H9 (cell line): Measurements from ENCODE around the gene GABRB2. TPM values are rescaled to one million over a fixed set of nuclear protein-coding genes. Genes with fewer than 3 reads are reported as not detected.
A peak's percentile ranks its signal among the peaks of the same experiment; 100 is the strongest.

Source experiments
- DNase-seq: peaks from one replicate; pipeline ENCODE4 v3.0.0-alpha.2; 2017
- H2AFZ ChIP-seq: one replicate; pipeline ENCODE4 v1.6.1; 2013; ENCODE audit warnings: mild to moderate bottlenecking, low read length, control low read depth, moderate library complexity
- H2AK5ac ChIP-seq: 2 replicates; pipeline ENCODE4 v1.6.1; 2013; ENCODE audit warnings: low read length, control low read depth, mixed read lengths; ENCODE audit not compliant: insufficient read length
- H2BK120ac ChIP-seq: one replicate; pipeline ENCODE4 v1.6.1; 2013; ENCODE audit warnings: low read depth, mild to moderate bottlenecking, low read length, control low read depth, inconsistent platforms; ENCODE audit not compliant: poor library complexity, severe bottlenecking
- H2BK12ac ChIP-seq: 2 replicates; pipeline ENCODE4 v1.6.1; 2013; ENCODE audit warnings: low read length, control low read depth, mixed read lengths, low read depth; ENCODE audit not compliant: insufficient read length
- H2BK15ac ChIP-seq: 2 replicates; pipeline ENCODE4 v1.6.1; 2013; ENCODE audit warnings: low read depth, low read length, control low read depth
- H2BK20ac ChIP-seq: one replicate; pipeline ENCODE4 v1.6.1; 2013; ENCODE audit warnings: low read depth, mild to moderate bottlenecking, low read length, control low read depth, inconsistent platforms; ENCODE audit not compliant: poor library complexity, severe bottlenecking
- H2BK5ac ChIP-seq: 2 replicates; pipeline ENCODE4 v1.6.1; 2013; ENCODE audit warnings: low read length, control low read depth, mixed read lengths; ENCODE audit not compliant: insufficient read length
- H3K14ac ChIP-seq: 2 replicates; pipeline ENCODE4 v1.6.1; 2013; ENCODE audit warnings: low read length, control low read depth; ENCODE audit not compliant: insufficient read depth
- H3K18ac ChIP-seq: 2 replicates; pipeline ENCODE4 v1.6.1; 2013; ENCODE audit warnings: low read depth, mild to moderate bottlenecking, mixed read lengths, low read length, control low read depth; ENCODE audit not compliant: insufficient read length
- H3K23ac ChIP-seq: 2 replicates; pipeline ENCODE4 v1.6.1; 2013; ENCODE audit warnings: low read length, control low read depth, mixed read lengths, low read depth; ENCODE audit not compliant: insufficient read length
- H3K23me2 ChIP-seq: 2 replicates; pipeline ENCODE4 v1.6.1; 2013; ENCODE audit warnings: low read depth, mild to moderate bottlenecking, mixed read lengths, low read length, control low read depth; ENCODE audit not compliant: insufficient read length, poor library complexity, severe bottlenecking
- H3K27ac ChIP-seq: 2 replicates; pipeline ENCODE4 v1.5.1; 2013; ENCODE audit warnings: low read length, control low read depth, mixed read lengths, low read depth; ENCODE audit not compliant: insufficient read length
- H3K27me3 ChIP-seq: 2 replicates; pipeline ENCODE4 v1.6.1; 2013; ENCODE audit warnings: low read length, control low read depth, inconsistent platforms; ENCODE audit not compliant: insufficient read depth
- H3K4ac ChIP-seq: 2 replicates; pipeline ENCODE4 v1.6.1; 2013; ENCODE audit warnings: low read depth, mild to moderate bottlenecking, control low read depth, inconsistent platforms, low read length, moderate library complexity
- H3K4me1 ChIP-seq: 2 replicates; pipeline ENCODE4 v1.6.1; 2013; ENCODE audit warnings: low read length, control low read depth, inconsistent platforms; ENCODE audit not compliant: insufficient read depth
- H3K4me2 ChIP-seq: 2 replicates; pipeline ENCODE4 v1.6.1; 2013; ENCODE audit warnings: low read length, control low read depth, mixed read lengths; ENCODE audit not compliant: insufficient read length, insufficient read depth
- H3K56ac ChIP-seq: 2 replicates; pipeline ENCODE4 v1.6.1; 2013; ENCODE audit warnings: low read depth, mild to moderate bottlenecking, mixed read lengths, low read length, control low read depth; ENCODE audit not compliant: insufficient read length
- H3K79me1 ChIP-seq: 2 replicates; pipeline ENCODE4 v1.6.1; 2013; ENCODE audit warnings: low read depth, mild to moderate bottlenecking, moderate library complexity, low read length, control low read depth, inconsistent platforms; ENCODE audit not compliant: insufficient read depth, poor library complexity, severe bottlenecking
- H3K79me2 ChIP-seq: 2 replicates; pipeline ENCODE4 v1.6.1; 2013; ENCODE audit warnings: low read length, control low read depth, inconsistent platforms; ENCODE audit not compliant: insufficient read depth
- H3K9ac ChIP-seq: 2 replicates; pipeline ENCODE4 v1.6.1; 2013; ENCODE audit warnings: low read length, control low read depth, mixed read lengths; ENCODE audit not compliant: insufficient read length; ENCODE audit errors: extremely low read depth
- H3K9me3 ChIP-seq: one replicate; pipeline ENCODE4 v1.6.1; 2013; ENCODE audit warnings: low read depth, low read length, inconsistent platforms; ENCODE audit not compliant: control insufficient read depth
- H3T11ph ChIP-seq: one replicate; pipeline ENCODE4 v1.6.1; 2013; ENCODE audit warnings: mild to moderate bottlenecking, low read length, control low read depth, inconsistent platforms
- H4K20me1 ChIP-seq: one replicate; pipeline ENCODE4 v1.6.1; 2013; ENCODE audit not compliant: control insufficient read depth, insufficient read length, insufficient read depth
- H4K5ac ChIP-seq: 2 replicates; pipeline ENCODE4 v1.6.1; 2013; ENCODE audit warnings: low read depth, mild to moderate bottlenecking, mixed read lengths, low read length, control low read depth; ENCODE audit not compliant: insufficient read length
- H4K8ac ChIP-seq: replicated peaks from 2 replicates; pipeline ENCODE4 v1.6.1; 2013; ENCODE audit warnings: low read length, control low read depth, mixed read lengths, low read depth; ENCODE audit not compliant: insufficient read length
- H4K91ac ChIP-seq: 2 replicates; pipeline ENCODE4 v1.6.1; 2013; ENCODE audit warnings: low read depth, mild to moderate bottlenecking, moderate library complexity, mixed read lengths, low read length, control low read depth; ENCODE audit not compliant: insufficient read length
- H3K27ac Mint-ChIP-seq, 3 experiments: 2 replicates in 2 of 3; 3 replicates in 1 of 3; pipeline ENCODE4 v1.8.0; 2020 to 2021; ENCODE audit warnings: mixed read lengths in 3 of 3, mild to moderate bottlenecking in 1 of 3, moderate library complexity in 1 of 3
- H3K27me3 Mint-ChIP-seq: 2 replicates; pipeline ENCODE4 v1.8.0; 2021; ENCODE audit warnings: low read depth, mild to moderate bottlenecking, moderate library complexity, mixed read lengths
- H3K36me3 Mint-ChIP-seq, 3 experiments: 2 replicates in 2 of 3; 3 replicates in 1 of 3; pipeline ENCODE4 v1.8.0; 2020 to 2021; ENCODE audit warnings: low read depth in 3 of 3, mixed read lengths in 3 of 3; ENCODE audit not compliant: insufficient read depth in 1 of 3
- H3K4me1 Mint-ChIP-seq, 2 experiments: 2 replicates each; pipeline ENCODE4 v1.8.0; 2020; ENCODE audit warnings: mixed read lengths in 2 of 2
- H3K4me3 Mint-ChIP-seq, 2 experiments: 2 replicates in 1 of 2; 3 replicates in 1 of 2; pipeline ENCODE4 v1.8.0; 2020 to 2021; ENCODE audit warnings: mild to moderate bottlenecking in 2 of 2, mixed read lengths in 2 of 2, moderate library complexity in 1 of 2
- H3K9me3 Mint-ChIP-seq, 2 experiments: 2 replicates in 1 of 2; 3 replicates in 1 of 2; pipeline ENCODE4 v1.8.0; 2020; ENCODE audit warnings: mild to moderate bottlenecking in 2 of 2, mixed read lengths in 2 of 2, moderate library complexity in 1 of 2
- CTCF ChIP-seq: fragments of 200-600 bp; sonication (generic); conservative IDR thresholded peaks from 3 replicates; pipeline ENCODE4 v1.8.0; 2021; ENCODE audit warnings: antibody characterized with exemption, mild to moderate bottlenecking
- WGBS: extraction: QIAGEN DNeasy Blood & Tissue Kit; methylation state at CpG from one replicate; pipeline ENCODE4 v1.1.7; 2013; ENCODE audit warnings: missing lambda C conversion rate, low lambda C conversion rate, mixed read lengths; ENCODE audit not compliant: insufficient read length; ENCODE audit errors: extremely low coverage; 5-methylcytosine and 5-hydroxymethylcytosine counted together
- total RNA-seq: library from RNA; stranded (reverse); gene quantifications from 2 replicates; pipeline ENCODE4 v1.2.1, GENCODE V29; 2021

GABRB2 gene
- total RNA-seq, 1 experiment from 2014 or later, result 0.20 TPM

GRCh38 chr5:161286066-161286655, 260.4 kb downstream of the GABRB2 start:
- no peak overlapping the region for H3K27ac ChIP-seq
- H3K4me2 ChIP-seq, result no peak overlapping the region
- no peak overlapping the region for H3K4me3 Mint-ChIP-seq
- no peak overlapping the region for H2AFZ ChIP-seq
- H3K18ac ChIP-seq, result no peak overlapping the region
- H3K27me3 ChIP-seq, result no peaks in the 10 kb centered on the region
- no peak overlapping the region for H3K14ac ChIP-seq
- peaks cover 0 to 3% of the 10 kb centered on the region in 2 experiments; a peak in 3 of 5 replicates for H3K9me3 Mint-ChIP-seq
- no peaks in the 10 kb centered on the region for H3K23me2 ChIP-seq
- peaks cover 0 to 2% (median 1%) of the 10 kb centered on the region in 3 experiments; a peak in 4 of 7 replicates for H3K36me3 Mint-ChIP-seq
- H3K27ac Mint-ChIP-seq, result peak overlapping the region in 1 of 3 experiments; percentile 52; a peak in 1 of 7 replicates
- H3K79me2 ChIP-seq, result no peaks in the 10 kb centered on the region
- no peaks in the 10 kb centered on the region for H4K20me1 ChIP-seq
- H3K4me1 ChIP-seq, result no peaks in the 10 kb centered on the region
- H3K23ac ChIP-seq, result no peak overlapping the region
- H4K8ac ChIP-seq, result no peak overlapping the region
- no peak overlapping the region for H3T11ph ChIP-seq
- H2BK15ac ChIP-seq, result no peak overlapping the region
- TF ChIP-seq CTCF, result no peak
- no peaks in the 10 kb centered on the region for H3K9me3 ChIP-seq
- no peak overlapping the region for H3K56ac ChIP-seq
- H3K27me3 Mint-ChIP-seq, result no peaks in the 10 kb centered on the region
- no peak overlapping the region for H4K91ac ChIP-seq
- H3K4me1 Mint-ChIP-seq, result no peaks in the 10 kb centered on the region
- H3K4ac ChIP-seq, result no peak overlapping the region
- no peak for DNase-seq
- WGBS, result no CpG with 5 or more reads among the region's 3 CpGs
- H2BK120ac ChIP-seq, result no peak overlapping the region
- no peaks in the 10 kb centered on the region for H3K79me1 ChIP-seq
- H3K9ac ChIP-seq, result no peak overlapping the region
- no peak overlapping the region for H2BK12ac ChIP-seq
- no peak overlapping the region for H4K5ac ChIP-seq
- H2AK5ac ChIP-seq, result no peak overlapping the region
- no peak overlapping the region for H2BK5ac ChIP-seq
- H2BK20ac ChIP-seq, result no peak overlapping the region
